HepG2 (cell line): ENCODE data around the gene CHPF. TPM values are rescaled to one million over a fixed set of nuclear protein-coding genes. Genes with fewer than 3 reads are reported as not detected.

ENCODE experiments used
- ATAC-seq: fragments of 200-7000 bp; cut with Tn5 transposase; 3 replicates; pipeline ENCODE4 v1.9.1; 2020; ENCODE audit warnings: mild to moderate bottlenecking, moderate library complexity
- BruUV-seq: library from RNA; stranded (reverse); fragments of 400-500 nt; replicated peaks from 2 replicates; lab custom pipeline; 2021; lab: Mats Ljungman, UMichigan
- CTCF ChIA-PET: fragments of 300-600 bp; formaldehyde crosslinking; extraction: SDS; loops from one replicate; lab custom pipeline; 2021; ENCODE audit warnings: low total read pairs, inconsistent platforms, low intra/inter-chr PET ratio; lab: Yijun Ruan, JAX
- POLR2A ChIA-PET: fragments of 350-600 bp; sonication (Branson Sonifier 250); formaldehyde crosslinking; loops from one replicate; lab custom pipeline; 2020; ENCODE audit warnings: antibody characterized with exemption, inconsistent platforms; lab: Yijun Ruan, JAX
- DNase-seq: peaks from one replicate; pipeline ENCODE4 v3.0.0-alpha.2; 2015; ENCODE audit warnings: low spot score
- FAIRE-seq: peaks from 3 replicates; lab custom pipeline; 2011; peaks lifted over from hg19 to GRCh38; lab: Jason Lieb, UNC
- H2AFZ ChIP-seq: one replicate; pipeline ENCODE4 v1.6.1; 2011; ENCODE audit warnings: low read length, inconsistent platforms
- H3K27ac ChIP-seq: fragments of 300-600 bp; 3 replicates; pipeline ENCODE4 v1.8.0; 2011; ENCODE audit warnings: mixed run types, mild to moderate bottlenecking, mixed read lengths, low read length, inconsistent platforms; ENCODE audit not compliant: insufficient read depth; ENCODE audit errors: extremely low read length
- H3K27me3 ChIP-seq, 2 experiments: fragments of 200-600 bp in 1 of 2; 2 replicates in 1 of 2; 3 replicates in 1 of 2; pipeline versions ENCODE4 v1.6.0 to v1.8.0; 2011; ENCODE audit warnings: low read length in 2 of 2, mild to moderate bottlenecking in 2 of 2, moderate library complexity in 2 of 2, inconsistent platforms in 1 of 2; ENCODE audit not compliant: insufficient read depth in 2 of 2, control insufficient read depth in 1 of 2
- H3K36me3 ChIP-seq, 2 experiments: fragments of 200-600 bp in 1 of 2; replicated peaks in 1 of 2; 2 replicates in 1 of 2; 3 replicates in 1 of 2; pipeline versions ENCODE4 v1.5.1 to v1.8.0; 2011; ENCODE audit warnings: low read length in 2 of 2, inconsistent platforms in 1 of 2; ENCODE audit not compliant: insufficient read depth in 2 of 2, control insufficient read depth in 1 of 2
- H3K4me1 ChIP-seq: 2 replicates; pipeline ENCODE4 v1.5.1; 2012; ENCODE audit warnings: low read length, inconsistent platforms; ENCODE audit not compliant: insufficient read depth
- H3K4me2 ChIP-seq: 2 replicates; pipeline ENCODE4 v1.6.0; 2011; ENCODE audit warnings: low read depth, low read length, inconsistent platforms
- H3K4me3 ChIP-seq, 3 experiments: fragments of 200-600 bp in 1 of 3; sonication (generic), shearing (Covaris generic) in 1 of 3; replicated peaks in 1 of 3; 2 replicates each; pipeline ENCODE4 v1.5.1; 2011 to 2016; ENCODE audit warnings: low read length in 3 of 3, inconsistent platforms in 2 of 3, low read depth in 2 of 3, mild to moderate bottlenecking in 2 of 3, control low read depth in 1 of 3, mixed read lengths in 1 of 3; ENCODE audit not compliant: insufficient read depth in 1 of 3
- H3K79me2 ChIP-seq: one replicate; pipeline ENCODE4 v1.6.1; 2011; ENCODE audit warnings: low read length, inconsistent platforms; ENCODE audit not compliant: insufficient read depth
- H3K9ac ChIP-seq: 2 replicates; pipeline ENCODE4 v1.6.0; 2011; ENCODE audit warnings: mild to moderate bottlenecking, low read depth, low read length, inconsistent platforms; ENCODE audit not compliant: insufficient read depth
- H3K9me3 ChIP-seq: 2 replicates; pipeline ENCODE4 v1.5.1; 2012; ENCODE audit warnings: mild to moderate bottlenecking, low read length
- H4K20me1 ChIP-seq: 2 replicates; pipeline ENCODE4 v1.6.0; 2011; ENCODE audit warnings: inconsistent platforms, mild to moderate bottlenecking, low read length, moderate library complexity; ENCODE audit not compliant: insufficient read depth
- HNRNPH1 ChIP-seq: fragments of 200-400 bp; formaldehyde crosslinking; optimal IDR thresholded peaks from 2 replicates; pipeline ENCODE3; 2017; ENCODE audit warnings: mild to moderate bottlenecking, low read depth, low read length
- JARID2 ChIP-seq: sonication (generic); formaldehyde crosslinking; IDR thresholded peaks from 2 replicates; pipeline ENCODE4 v1.8.1; 2023; ENCODE audit warnings: missing genetic modification reagents, inconsistent platforms; ENCODE audit not compliant: insufficient replicate concordance
- NCOA2 ChIP-seq: sonication (generic); formaldehyde crosslinking; IDR thresholded peaks from 2 replicates; pipeline ENCODE4 v1.8.0; 2022; ENCODE audit warnings: inconsistent platforms
- PLRG1 ChIP-seq: fragments of 450-650 bp; conservative IDR thresholded peaks from 2 replicates; pipeline ENCODE4 v1.6.1; 2016
- REL ChIP-seq: sonication (generic); formaldehyde crosslinking; conservative IDR thresholded peaks from 2 replicates; pipeline ENCODE4 v1.8.0; 2022; ENCODE audit warnings: mild to moderate bottlenecking, missing genetic modification reagents, moderate library complexity
- RORA ChIP-seq: sonication (generic); formaldehyde crosslinking; IDR thresholded peaks from 2 replicates; pipeline ENCODE4 v1.5.0; 2020; ENCODE audit warnings: mild to moderate bottlenecking, missing genetic modification reagents, moderate library complexity
- SAP130 ChIP-seq: IDR thresholded peaks from 2 replicates; pipeline ENCODE4 v1.6.1; 2016; ENCODE audit warnings: low read depth
- SRSF9 ChIP-seq: fragments of 200-400 bp; formaldehyde crosslinking; IDR thresholded peaks from 2 replicates; pipeline ENCODE4 v1.6.1; 2018; ENCODE audit warnings: borderline replicate concordance, mild to moderate bottlenecking, low read depth, low read length; ENCODE audit not compliant: insufficient read depth, poor library complexity, severe bottlenecking
- TGIF2 ChIP-seq: IDR thresholded peaks from 2 replicates; pipeline ENCODE4 v1.6.1; 2016; ENCODE audit warnings: control low read depth, missing compliant biosample characterization
- ZNF24 ChIP-seq: fragments of 450-650 bp; IDR thresholded peaks from 2 replicates; pipeline ENCODE4 v1.6.1; 2017; ENCODE audit warnings: antibody characterized with exemption, mild to moderate bottlenecking
- ZNF34 ChIP-seq: sonication (generic); formaldehyde crosslinking; IDR thresholded peaks from 2 replicates; pipeline ENCODE4 v1.4.0; 2020; ENCODE audit warnings: mild to moderate bottlenecking, missing genetic modification reagents, borderline replicate concordance
- ZNF354B ChIP-seq: sonication (generic); formaldehyde crosslinking; IDR thresholded peaks from 2 replicates; pipeline ENCODE4 v1.8.0; 2022; ENCODE audit warnings: mild to moderate bottlenecking, missing genetic modification reagents
- ZNF570 ChIP-seq: sonication (generic); formaldehyde crosslinking; IDR thresholded peaks from 2 replicates; pipeline ENCODE4 v1.4.0; 2020; ENCODE audit warnings: mild to moderate bottlenecking, missing genetic modification reagents, borderline replicate concordance
- ZNF816 ChIP-seq: sonication (generic); formaldehyde crosslinking; IDR thresholded peaks from 2 replicates; pipeline ENCODE4 v1.8.0; 2022; ENCODE audit warnings: missing genetic modification reagents, mild to moderate bottlenecking, borderline replicate concordance
- ZSCAN30 ChIP-seq: sonication (generic); formaldehyde crosslinking; IDR thresholded peaks from 2 replicates; pipeline ENCODE4 v1.5.0; 2020; ENCODE audit warnings: mild to moderate bottlenecking, missing genetic modification reagents
- WGBS: methylation state at CpG from one replicate; pipeline ENCODE4 v1.1.6; 2017; ENCODE audit warnings: low lambda C conversion rate; 5-methylcytosine and 5-hydroxymethylcytosine counted together
- in situ Hi-C: cut with HindIII; loops from 2 replicates; pipeline ENCODE4 v1.10.0; 2017; ENCODE audit warnings: low pct_unique_long_range_greater_than_20kb; ENCODE audit not compliant: extremely low pct_ligation_motif_present
- intact Hi-C: fragments of 100-400 bp; cut with micrococcal nuclease; formaldehyde crosslinking; loops from one replicate; pipeline ENCODE4 v1.10.0; 2022; ENCODE audit not compliant: unreplicated experiment
- polyA plus RNA-seq, 8 experiments: library from polyadenylated mRNA; depleted of rRNA in 3 of 8; stranded (reverse) in 7 of 8; unstranded in 1 of 8; fragments of >200 nt; fragmentation: Illumina TruSeq in 4 of 8; extraction: Trizol in 4 of 8; gene quantifications; 2 replicates each; pipeline versions ENCODE4 v1.2.1 to v1.2.3, GENCODE V29; 2011 to 2016; ENCODE audit warnings: low read depth in 4 of 8, missing spikeins in 1 of 8, mixed read lengths in 1 of 8; ENCODE audit not compliant: insufficient read depth in 1 of 8
- total RNA-seq, 5 experiments: library from RNA; depleted of rRNA; stranded (reverse); fragments of >200 nt; fragmentation: Illumina TruSeq; extraction: Trizol; gene quantifications; 2 replicates each; pipeline ENCODE4 v1.2.3, GENCODE V29; 2016; ENCODE audit warnings: low read depth in 1 of 5
- TF ChIP-seq, protein P1 (sequence below): sonication (generic); formaldehyde crosslinking; IDR thresholded peaks from 2 replicates; pipeline ENCODE4 v1.4.0; 2020; ENCODE audit warnings: mild to moderate bottlenecking, missing genetic modification reagents
- TF ChIP-seq, protein P2 (sequence below): sonication (generic); formaldehyde crosslinking; IDR thresholded peaks from 2 replicates; pipeline ENCODE4 v1.4.0; 2020; ENCODE audit warnings: missing genetic modification reagents, borderline replicate concordance
- TF ChIP-seq, protein P3 (sequence below): sonication (generic); IDR thresholded peaks from 2 replicates; pipeline ENCODE4 v1.6.1; 2016; ENCODE audit warnings: low read depth, borderline replicate concordance

The CHPF gene
- total and polyA plus RNA-seq, 2 of the 13 experiments (the other 11 are each of a cell fraction or from before 2014, with no cell fraction given), result 79.6 to 111 TPM

DNA sequence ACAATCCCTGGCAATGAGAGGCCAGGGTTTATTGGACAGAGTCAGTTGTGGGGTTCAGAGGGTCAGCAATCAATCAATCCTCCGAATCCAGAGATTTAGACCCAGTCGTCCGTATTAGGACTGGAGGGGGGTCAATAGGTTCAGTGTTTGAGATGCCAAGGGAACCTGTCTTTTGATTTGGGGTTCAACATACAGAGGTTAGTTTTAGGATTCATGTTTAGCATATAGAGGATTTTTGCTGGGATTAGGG lies 44.6 kb downstream of the CHPF start (continued):
- TF ChIP-seq ZSCAN30 (CRISPR knock-in tag) (peak; percentile 17; the same call in 1 of the 2 replicates), ZNF34 (no peak), TGIF2 (CRISPR knock-in tag) (no peak), RORA (CRISPR knock-in tag) (no peak)
- TF ChIP-seq, all 625 proteins: peak for 12

DNA sequence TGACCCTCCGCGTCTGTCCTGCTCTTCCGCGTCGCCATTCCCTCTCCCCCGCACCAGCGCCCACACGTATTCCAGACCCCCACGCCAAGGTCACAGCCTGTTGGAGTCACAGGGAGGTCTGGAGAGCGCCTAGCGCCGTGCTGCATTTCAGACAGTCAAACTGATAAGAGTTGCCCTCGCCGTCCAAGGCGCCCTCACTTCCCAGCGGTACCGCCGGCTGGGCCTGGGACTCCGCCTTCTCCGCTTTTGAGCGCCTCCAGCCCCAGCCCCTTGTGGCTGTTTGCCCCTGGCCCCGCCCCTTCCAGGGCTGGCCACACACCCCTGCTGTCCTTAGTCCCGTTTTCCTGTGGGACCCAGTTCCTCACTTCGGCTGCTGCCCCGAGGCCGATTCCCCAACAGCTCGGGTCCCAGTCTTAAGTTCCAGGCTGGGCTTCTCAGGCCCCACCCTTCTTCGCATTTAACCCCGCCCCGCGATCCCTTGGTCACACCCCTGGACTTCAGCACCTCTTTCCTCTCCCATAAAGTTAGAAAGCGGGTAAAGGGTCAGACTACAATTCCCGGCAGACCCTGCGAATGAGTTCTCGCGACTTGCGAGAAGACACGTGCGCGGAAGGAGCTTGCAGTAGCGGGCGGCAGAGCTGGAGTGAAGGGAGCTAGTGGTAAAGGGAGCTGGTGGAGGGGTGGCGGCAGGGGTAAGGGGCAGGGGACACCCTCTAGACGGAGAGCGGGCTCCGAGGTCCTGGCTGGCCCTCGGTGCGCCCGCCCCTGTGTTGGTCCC lies 45.1 kb downstream of the CHPF start, which contains the start of gene GMPPA:
TSS of gene GMPPA (plus strand) at position 612 of the 778 bp plus-strand sequence. CDS start 1,085 bp downstream, outside the sequence.
- Histone ChIP-seq H3K9me3 (no peaks in the 10 kb centered on the region), H3K79me2 (peaks cover 12% of the 10 kb centered on the region), H3K9ac (peak within 1 kb of the TSS; percentile 96), H3K36me3 (peaks cover 0 to 4% of the 10 kb centered on the region in 2 experiments; a peak in 2 of 5 replicates), H3K27ac (peak within 1 kb of the TSS; percentile 70), H3K4me2 (peak within 1 kb of the TSS; percentile 97), H2AFZ (no peak within 1 kb of the TSS), H3K4me1 (peaks cover 56% of the 10 kb centered on the region), H3K27me3 (peaks cover 6 to 40% of the 10 kb centered on the region in 2 experiments; a peak in 4 of 5 replicates), H4K20me1 (no peaks in the 10 kb centered on the region), H3K4me3 (peak within 1 kb of the TSS; percentile 79 to 93 (median 89))
- intact Hi-C loops (loop anchor here (5.0 kb wide), 2 partner anchors 99 to 111 kb away; partner anchors contain the start of genes DNPEP and STK11IP), in situ Hi-C loops (no loop called here)
- BruUV-seq, result TSS peak; percentile 91
- ATAC-seq (peak; percentile 82), DNase-seq (peak; percentile 99), FAIRE-seq (peak; percentile 98)
- ChIA-PET CTCF (no interaction called here), POLR2A (interaction anchor here (0.8 to 4.4 kb wide), 22 partner anchors 10 to 497 kb away, joined by 3 to 94 read pairs (median 7); partner anchors contain the start of genes ASIC4, CHPF, DNAJB2 and DNPEP)
- under 1% methylated on average over 36 of the region's 49 CpGs for WGBS
- TF ChIP-seq SRSF9, result no peak
- TF ChIP-seq, protein P1, sequence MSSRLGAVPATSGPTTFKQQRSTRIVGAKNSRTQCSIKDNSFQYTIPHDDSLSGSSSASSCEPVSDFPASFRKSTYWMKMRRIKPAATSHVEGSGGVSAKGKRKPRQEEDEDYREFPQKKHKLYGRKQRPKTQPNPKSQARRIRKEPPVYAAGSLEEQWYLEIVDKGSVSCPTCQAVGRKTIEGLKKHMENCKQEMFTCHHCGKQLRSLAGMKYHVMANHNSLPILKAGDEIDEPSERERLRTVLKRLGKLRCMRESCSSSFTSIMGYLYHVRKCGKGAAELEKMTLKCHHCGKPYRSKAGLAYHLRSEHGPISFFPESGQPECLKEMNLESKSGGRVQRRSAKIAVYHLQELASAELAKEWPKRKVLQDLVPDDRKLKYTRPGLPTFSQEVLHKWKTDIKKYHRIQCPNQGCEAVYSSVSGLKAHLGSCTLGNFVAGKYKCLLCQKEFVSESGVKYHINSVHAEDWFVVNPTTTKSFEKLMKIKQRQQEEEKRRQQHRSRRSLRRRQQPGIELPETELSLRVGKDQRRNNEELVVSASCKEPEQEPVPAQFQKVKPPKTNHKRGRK (CRISPR knock-in tag), result no peak
- peak; percentile 89; the same call in 1 of the 2 replicates for TF ChIP-seq ZNF816 (CRISPR knock-in tag)
- no peak for TF ChIP-seq ZNF24
- TF ChIP-seq HNRNPH1, result peak; percentile 81
- no peak for TF ChIP-seq JARID2 (CRISPR knock-in tag)
- no peak for TF ChIP-seq NCOA2
- peak; percentile 98 for TF ChIP-seq SAP130
- no peak for TF ChIP-seq REL (CRISPR knock-in tag)
- TF ChIP-seq, protein P2, sequence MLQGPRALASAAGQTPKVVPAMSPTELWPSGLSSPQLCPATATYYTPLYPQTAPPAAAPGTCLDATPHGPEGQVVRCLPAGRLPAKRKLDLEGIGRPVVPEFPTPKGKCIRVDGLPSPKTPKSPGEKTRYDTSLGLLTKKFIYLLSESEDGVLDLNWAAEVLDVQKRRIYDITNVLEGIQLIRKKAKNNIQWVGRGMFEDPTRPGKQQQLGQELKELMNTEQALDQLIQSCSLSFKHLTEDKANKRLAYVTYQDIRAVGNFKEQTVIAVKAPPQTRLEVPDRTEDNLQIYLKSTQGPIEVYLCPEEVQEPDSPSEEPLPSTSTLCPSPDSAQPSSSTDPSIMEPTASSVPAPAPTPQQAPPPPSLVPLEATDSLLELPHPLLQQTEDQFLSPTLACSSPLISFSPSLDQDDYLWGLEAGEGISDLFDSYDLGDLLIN (CRISPR knock-in tag), result no peak
- TF ChIP-seq ZNF570 (CRISPR knock-in tag), result 0 out of 2 replicates have a peak, but pooled peaks have one; percentile 61
- no peak for TF ChIP-seq PLRG1
- peak; percentile 82; the same call in 1 of the 2 replicates for TF ChIP-seq ZNF354B (CRISPR knock-in tag)
- TF ChIP-seq, protein P3, sequence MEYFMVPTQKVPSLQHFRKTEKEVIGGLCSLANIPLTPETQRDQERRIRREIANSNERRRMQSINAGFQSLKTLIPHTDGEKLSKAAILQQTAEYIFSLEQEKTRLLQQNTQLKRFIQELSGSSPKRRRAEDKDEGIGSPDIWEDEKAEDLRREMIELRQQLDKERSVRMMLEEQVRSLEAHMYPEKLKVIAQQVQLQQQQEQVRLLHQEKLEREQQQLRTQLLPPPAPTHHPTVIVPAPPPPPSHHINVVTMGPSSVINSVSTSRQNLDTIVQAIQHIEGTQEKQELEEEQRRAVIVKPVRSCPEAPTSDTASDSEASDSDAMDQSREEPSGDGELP, result peak; percentile 55; the same call in 1 of the 2 replicates
